ENCODE results near the gene GPR158. TPM values are rescaled to one million over a fixed set of nuclear protein-coding genes. Genes with fewer than 3 reads are reported as not detected.

Gene GPR158
- total and polyA plus RNA-seq, 7 donors: 0.01 to 0.19 (median 0.06) TPM; not detected in 4

DNA sequence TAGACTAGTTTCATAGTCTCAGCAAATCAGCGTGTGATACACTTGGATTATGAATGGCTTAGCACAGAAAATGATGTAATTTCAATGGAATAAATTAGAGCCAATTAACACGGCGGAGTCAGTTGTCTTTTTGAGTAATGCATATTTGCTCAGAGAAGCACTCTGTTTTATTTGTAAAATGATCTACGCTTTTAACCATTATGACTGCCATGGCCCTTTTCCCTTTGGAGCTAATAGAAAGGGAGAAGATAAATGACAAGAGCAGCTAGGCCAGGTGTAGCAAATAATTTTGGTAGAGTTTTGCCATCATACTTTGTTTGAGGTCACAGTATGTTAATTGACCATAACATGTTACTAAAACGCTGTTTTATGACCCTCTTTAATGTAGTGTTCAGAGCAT is 86.8 kb downstream of the GPR158 start:
- no peak for DNase-seq
- H3K27me3 ChIP-seq (ENCODE audit: insufficient read depth in 3 of 3, low read length in 2 of 3): peaks cover 0 to 3% (median 0%) of the 10 kb centered on the region in 3 donors
- TF ChIP-seq, protein P1, sequence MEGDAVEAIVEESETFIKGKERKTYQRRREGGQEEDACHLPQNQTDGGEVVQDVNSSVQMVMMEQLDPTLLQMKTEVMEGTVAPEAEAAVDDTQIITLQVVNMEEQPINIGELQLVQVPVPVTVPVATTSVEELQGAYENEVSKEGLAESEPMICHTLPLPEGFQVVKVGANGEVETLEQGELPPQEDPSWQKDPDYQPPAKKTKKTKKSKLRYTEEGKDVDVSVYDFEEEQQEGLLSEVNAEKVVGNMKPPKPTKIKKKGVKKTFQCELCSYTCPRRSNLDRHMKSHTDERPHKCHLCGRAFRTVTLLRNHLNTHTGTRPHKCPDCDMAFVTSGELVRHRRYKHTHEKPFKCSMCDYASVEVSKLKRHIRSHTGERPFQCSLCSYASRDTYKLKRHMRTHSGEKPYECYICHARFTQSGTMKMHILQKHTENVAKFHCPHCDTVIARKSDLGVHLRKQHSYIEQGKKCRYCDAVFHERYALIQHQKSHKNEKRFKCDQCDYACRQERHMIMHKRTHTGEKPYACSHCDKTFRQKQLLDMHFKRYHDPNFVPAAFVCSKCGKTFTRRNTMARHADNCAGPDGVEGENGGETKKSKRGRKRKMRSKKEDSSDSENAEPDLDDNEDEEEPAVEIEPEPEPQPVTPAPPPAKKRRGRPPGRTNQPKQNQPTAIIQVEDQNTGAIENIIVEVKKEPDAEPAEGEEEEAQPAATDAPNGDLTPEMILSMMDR (IDR thresholded peaks at IDR 0.05): no peak
- H3K36me3 ChIP-seq (ENCODE audit: insufficient read depth in 1 of 2, low read depth in 1 of 2): no peaks in the 10 kb centered on the region
- intact Hi-C loops (cut with DNase I): no loop called here
- H3K27ac ChIP-seq: no peak overlapping the region
- H3K4me1 ChIP-seq: no peaks in the 10 kb centered on the region
- WGBS, 3 donors: 21 to 32% (median 31%) methylated on average over 5 of the region's 5 CpGs
- ATAC-seq: no peak
- H3K4me3 ChIP-seq: no peak overlapping the region
- no peaks in the 10 kb centered on the region for H3K9me3 ChIP-seq

DNA sequence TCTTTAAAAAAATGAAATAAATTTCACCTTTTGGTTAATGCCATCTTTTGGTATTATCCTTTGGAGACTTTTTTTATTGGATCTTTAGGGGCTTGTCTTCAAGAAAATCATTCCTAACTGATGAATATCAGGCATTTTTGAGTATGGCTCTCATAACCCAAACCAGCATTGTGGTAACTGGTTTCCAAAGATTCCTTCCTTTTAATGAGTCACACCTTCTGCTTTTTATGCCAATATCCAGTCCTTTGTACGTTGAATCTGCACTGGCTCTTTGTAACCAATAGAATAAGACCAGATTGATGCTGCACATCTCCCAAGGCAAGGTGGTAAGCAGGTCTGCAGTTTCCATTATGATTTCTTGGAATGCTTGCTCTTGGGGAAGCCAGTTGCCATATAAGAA is 89.1 kb downstream of the GPR158 start:
- no peak for ATAC-seq
- TF ChIP-seq, protein P1 (IDR thresholded peaks at IDR 0.05): no peak
- intact Hi-C loops (cut with DNase I): no loop called here
- H3K36me3 ChIP-seq (ENCODE audit: insufficient read depth in 1 of 2, low read depth in 1 of 2): no peaks in the 10 kb centered on the region
- no peak for DNase-seq
- no peak overlapping the region for H3K27ac ChIP-seq
- peaks cover 0 to 3% (median 0%) of the 10 kb centered on the region in 3 donors for H3K27me3 ChIP-seq (ENCODE audit: insufficient read depth in 3 of 3, low read length in 2 of 3)
- WGBS, 3 donors: 26 to 47% (median 29%) methylated on average over 1 of the region's 1 CpG
- no peaks in the 10 kb centered on the region for H3K9me3 ChIP-seq
- no peak overlapping the region for H3K4me3 ChIP-seq
- no peaks in the 10 kb centered on the region for H3K4me1 ChIP-seq

DNA sequence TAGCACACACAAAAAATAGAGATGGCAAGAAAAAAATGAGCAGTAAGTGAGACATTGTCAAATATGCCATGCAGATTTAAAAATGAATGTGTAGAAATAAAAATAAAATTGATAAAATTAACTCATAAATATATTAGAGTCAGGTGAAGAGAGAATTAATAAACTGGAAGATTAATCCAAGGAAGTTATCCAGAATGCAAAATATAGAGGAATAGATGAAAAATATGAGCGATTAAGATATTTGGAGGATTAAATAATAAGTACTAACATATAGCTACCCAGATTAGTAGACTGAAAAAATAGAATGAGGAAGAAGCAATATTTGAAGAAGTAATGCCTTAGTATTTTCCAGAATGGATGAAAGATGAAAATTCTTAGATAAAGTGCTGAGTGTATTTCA is 103.4 kb downstream of the GPR158 start:
- 93 to 95% (median 94%) methylated on average over 1 of the region's 1 CpG for WGBS, 3 donors
- ATAC-seq (no peak), DNase-seq (no peak)
- intact Hi-C loops (cut with DNase I): no loop called here
- H3K4me3 ChIP-seq: no peak overlapping the region
- H3K36me3 ChIP-seq (ENCODE audit: insufficient read depth in 1 of 2, low read depth in 1 of 2): no peaks in the 10 kb centered on the region
- TF ChIP-seq, protein P1 (IDR thresholded peaks at IDR 0.05): no peak
- no peaks in the 10 kb centered on the region for H3K27me3 ChIP-seq (ENCODE audit: insufficient read depth in 3 of 3, low read length in 2 of 3)
- no peaks in the 10 kb centered on the region for H3K4me1 ChIP-seq
- no peak overlapping the region for H3K27ac ChIP-seq
- peaks cover 16% of the 10 kb centered on the region for H3K9me3 ChIP-seq

DNA sequence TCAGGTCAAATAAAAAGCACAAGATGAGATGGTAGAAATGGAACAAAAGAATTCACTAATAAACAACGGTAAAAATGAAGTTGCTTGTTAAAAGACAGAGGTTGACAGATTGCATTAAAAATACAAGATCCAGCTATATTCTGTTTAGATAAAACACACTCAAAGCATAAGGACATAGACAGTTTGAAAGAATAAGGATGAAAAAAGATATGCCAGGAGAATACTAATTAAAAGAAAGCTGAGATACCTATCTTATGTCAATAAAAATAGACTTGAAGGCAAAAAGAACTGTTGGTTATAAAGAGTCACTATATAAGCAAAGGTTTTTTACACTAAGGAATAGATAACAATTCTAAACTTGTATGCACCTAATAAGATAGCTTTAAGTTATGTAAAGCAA is 105.3 kb downstream of the GPR158 start:
- no peaks in the 10 kb centered on the region for H3K4me1 ChIP-seq
- no peak for ATAC-seq
- no peak overlapping the region for H3K4me3 ChIP-seq
- no peak overlapping the region for H3K27ac ChIP-seq
- H3K27me3 ChIP-seq (ENCODE audit: insufficient read depth in 3 of 3, low read length in 2 of 3): no peaks in the 10 kb centered on the region
- TF ChIP-seq, protein P1 (IDR thresholded peaks at IDR 0.05): no peak
- no peaks in the 10 kb centered on the region for H3K36me3 ChIP-seq (ENCODE audit: insufficient read depth in 1 of 2, low read depth in 1 of 2)
- peaks cover 16% of the 10 kb centered on the region for H3K9me3 ChIP-seq
- WGBS, 3 donors: 94 to 98% (median 96%) methylated on average over 1 of the region's 1 CpG
- intact Hi-C loops (cut with DNase I): no loop called here
- DNase-seq: no peak

DNA sequence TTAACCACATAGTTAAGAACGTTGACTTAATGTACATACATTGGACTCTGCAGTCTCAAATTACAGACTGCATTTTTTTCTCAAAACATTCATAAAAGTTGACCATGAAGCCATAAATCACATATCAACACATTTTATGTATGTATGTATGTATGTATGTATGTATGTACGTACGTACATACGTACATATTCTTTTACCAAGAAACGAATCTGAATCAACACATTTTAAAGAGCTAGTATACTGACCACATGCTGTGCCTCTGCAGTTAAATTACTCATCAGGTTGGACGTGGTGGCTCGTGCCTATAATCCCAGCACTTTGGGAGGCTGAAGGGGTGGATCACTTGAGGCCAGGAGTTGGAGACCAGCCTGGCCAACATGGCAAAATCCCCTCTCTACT is 105.8 kb downstream of the GPR158 start:
- no peak overlapping the region for H3K4me3 ChIP-seq
- intact Hi-C loops (cut with DNase I): no loop called here
- TF ChIP-seq, protein P1 (IDR thresholded peaks at IDR 0.05): no peak
- 67 to 76% (median 69%) methylated on average over 7 of the region's 7 CpGs for WGBS, 3 donors
- H3K27me3 ChIP-seq (ENCODE audit: insufficient read depth in 3 of 3, low read length in 2 of 3): no peaks in the 10 kb centered on the region
- H3K27ac ChIP-seq: no peak overlapping the region
- ATAC-seq (no peak), DNase-seq (no peak)
- no peaks in the 10 kb centered on the region for H3K36me3 ChIP-seq (ENCODE audit: insufficient read depth in 1 of 2, low read depth in 1 of 2)
- H3K9me3 ChIP-seq: peaks cover 16% of the 10 kb centered on the region
- no peaks in the 10 kb centered on the region for H3K4me1 ChIP-seq

Data from psoas muscle (tissue), 8 donors.